ENCODE measurements around the gene PTCD1.

DNA sequence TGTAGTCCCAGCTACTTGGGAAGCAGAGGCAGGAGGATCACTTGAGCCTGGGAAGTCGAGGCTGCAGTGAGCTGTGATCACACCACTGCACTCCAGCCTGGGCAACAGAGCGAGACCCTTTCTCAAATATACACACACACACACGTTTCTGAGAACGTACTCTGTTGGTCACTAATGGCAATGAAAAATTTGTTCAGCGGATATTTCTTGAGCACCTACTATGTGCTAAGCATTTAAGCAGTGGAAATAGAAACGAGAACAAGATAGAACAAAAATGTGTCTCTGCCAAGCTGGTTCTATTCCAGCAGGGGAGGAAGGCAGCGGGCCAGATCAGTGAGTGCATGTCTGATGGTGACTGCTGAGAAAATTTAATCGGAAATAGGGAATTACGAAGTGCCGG, 55.4 kb downstream of the PTCD1 start:
- TF ChIP-seq EP300 (IDR thresholded peaks at IDR 0.05), result no peak
- TF ChIP-seq, protein P1, sequence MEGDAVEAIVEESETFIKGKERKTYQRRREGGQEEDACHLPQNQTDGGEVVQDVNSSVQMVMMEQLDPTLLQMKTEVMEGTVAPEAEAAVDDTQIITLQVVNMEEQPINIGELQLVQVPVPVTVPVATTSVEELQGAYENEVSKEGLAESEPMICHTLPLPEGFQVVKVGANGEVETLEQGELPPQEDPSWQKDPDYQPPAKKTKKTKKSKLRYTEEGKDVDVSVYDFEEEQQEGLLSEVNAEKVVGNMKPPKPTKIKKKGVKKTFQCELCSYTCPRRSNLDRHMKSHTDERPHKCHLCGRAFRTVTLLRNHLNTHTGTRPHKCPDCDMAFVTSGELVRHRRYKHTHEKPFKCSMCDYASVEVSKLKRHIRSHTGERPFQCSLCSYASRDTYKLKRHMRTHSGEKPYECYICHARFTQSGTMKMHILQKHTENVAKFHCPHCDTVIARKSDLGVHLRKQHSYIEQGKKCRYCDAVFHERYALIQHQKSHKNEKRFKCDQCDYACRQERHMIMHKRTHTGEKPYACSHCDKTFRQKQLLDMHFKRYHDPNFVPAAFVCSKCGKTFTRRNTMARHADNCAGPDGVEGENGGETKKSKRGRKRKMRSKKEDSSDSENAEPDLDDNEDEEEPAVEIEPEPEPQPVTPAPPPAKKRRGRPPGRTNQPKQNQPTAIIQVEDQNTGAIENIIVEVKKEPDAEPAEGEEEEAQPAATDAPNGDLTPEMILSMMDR (IDR thresholded peaks at IDR 0.05), result no peak

All from ovary (tissue), 3 donors.